GM19468 (cell line): ENCODE results near the gene PRG2.
"Not testable (repeated sequence)": the region's sequence is repeated elsewhere in the genome, so short reads cannot be mapped to it uniquely, and the experiment has no call there.

Source experiments
- ATAC-seq: cut with Tn5 transposase; IDR thresholded peaks from one replicate; pipeline ENCODE4 v1.9.1; 2021; ENCODE audit warnings: mild to moderate bottlenecking, moderate library complexity, moderate number of reproducible peaks; ENCODE audit not compliant: unreplicated experiment; ENCODE audit errors: extremely low read depth

PRG2 gene

DNA sequence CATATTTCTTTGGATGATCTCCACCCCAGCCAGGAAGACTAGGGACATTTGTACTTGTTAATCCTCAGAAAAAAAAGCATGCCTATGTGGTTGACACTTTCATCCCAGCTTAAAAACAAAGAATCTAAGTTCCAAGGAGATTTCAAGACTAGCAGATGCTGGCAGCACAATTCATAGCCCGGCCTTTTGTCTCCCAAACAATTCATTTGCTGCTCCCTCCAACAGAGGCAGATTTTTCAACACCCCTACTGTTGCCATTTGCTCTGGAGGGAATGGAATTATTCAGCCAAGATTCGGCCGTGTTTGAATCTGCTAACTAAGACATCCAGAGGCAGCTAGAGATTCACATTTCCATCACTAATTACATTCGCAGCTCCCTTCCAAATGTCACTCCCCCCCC, 37.0 kb downstream of the PRG2 start:
- no peak for ATAC-seq

DNA sequence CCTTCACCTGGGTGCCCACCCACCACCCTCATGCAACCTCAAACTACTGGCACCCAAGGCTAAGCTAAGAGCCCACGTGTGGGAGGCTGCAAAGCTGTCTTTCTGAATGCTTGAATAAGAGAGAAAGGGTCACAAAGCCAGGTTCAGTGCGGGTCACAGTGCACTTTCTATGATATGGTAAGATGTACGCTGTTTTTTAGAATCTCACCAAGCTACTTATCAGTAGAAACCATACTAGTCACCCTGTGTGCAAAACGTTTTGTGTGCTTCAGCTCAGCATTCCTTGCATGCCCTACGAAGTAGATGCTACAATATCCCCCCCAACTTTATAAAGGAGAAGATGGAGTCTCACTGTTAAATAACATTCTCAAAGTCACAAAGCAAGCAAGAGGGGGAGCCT, 37.4 kb downstream of the PRG2 start:
- ATAC-seq = no peak

DNA sequence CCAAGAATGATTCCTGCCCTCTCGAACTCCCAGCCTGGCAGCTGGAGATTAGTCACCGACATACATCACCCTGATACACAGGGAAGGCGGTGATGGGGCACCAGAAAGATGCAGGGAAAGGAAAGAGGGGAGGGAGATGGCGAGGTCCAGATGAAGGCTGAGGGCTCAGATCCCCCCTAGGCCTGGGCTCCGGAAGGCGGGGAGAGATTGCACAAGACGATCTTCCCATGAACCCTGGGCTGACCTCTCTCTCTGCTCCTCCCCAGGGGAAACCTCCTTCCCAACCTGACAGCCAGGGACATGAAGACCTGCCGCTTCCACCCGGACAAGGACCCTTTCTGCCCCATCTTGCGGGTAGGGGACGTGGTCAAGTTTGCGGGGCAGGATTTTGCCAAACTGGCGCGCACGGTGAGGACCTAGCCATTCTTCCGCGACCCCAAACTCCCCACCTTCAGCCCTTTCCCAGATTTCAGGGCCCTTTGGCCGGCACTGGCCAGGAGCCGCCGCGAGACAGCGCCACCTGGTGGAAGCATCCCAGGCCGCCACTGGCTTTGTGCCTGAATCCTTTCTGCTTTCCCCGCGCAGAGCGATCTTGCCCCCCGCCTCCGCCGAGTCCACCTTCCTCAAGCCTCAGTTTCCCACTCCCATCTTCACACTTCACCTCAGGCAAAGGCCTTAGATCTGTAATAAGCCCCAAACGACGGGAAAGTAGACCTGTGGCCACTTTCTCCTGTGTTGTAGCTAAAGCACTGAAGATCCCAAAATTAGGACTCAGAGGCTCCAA, 40.8 kb downstream of the PRG2 start:
- ATAC-seq = no peak

DNA sequence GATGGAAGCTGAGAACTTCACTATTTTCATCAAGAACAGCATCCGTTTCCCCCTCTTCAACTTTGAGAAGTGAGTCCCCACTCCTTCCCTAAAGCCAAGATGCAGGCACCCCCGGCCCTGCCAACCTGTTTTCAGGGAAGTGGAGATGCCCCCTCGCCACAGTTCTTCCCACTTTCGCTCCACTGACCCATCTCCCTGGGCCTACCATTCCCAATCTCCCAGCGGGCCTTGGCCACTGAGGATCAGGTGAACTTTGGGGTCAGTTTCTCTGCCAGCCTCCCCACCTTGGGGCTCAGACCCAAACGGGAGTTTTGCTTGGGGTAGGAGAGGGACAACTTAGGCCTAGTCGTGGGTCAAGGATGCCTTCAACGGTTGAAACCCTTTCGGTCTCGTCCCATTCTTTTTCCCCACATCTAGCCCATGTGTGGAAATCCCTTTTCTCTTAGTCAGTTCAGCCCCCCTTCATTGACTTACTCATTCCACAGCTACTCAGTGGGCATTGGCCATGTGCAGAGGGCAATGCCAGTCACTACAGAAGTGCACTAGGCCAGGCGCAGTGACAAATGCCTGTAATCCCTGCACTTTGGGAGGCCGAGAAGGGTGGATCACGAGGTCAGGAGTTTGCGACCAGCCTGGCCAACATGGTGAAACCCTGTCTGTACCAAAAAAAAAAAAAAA, 41.7 kb downstream of the PRG2 start:
- ATAC-seq = no peak

DNA sequence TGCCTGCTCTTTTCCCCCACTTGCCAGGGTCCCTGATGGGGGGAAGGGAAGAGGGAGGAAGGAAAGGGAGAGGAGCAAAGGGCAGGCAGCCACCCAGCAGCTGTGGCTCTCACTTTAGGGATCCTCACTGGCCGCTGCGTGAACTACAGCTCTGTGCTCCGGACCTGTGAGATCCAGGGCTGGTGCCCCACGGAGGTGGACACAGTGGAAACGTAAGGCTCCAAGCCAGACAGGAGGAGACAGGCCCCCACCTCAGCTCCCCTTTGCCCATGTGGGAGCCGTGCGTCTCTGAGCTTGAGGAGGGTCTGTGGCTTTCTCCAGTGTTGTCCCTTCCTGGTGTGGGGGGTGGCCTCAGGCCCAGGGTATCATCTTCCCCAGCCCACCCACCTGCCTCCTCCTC, 42.4 kb downstream of the PRG2 start:
- no peak for ATAC-seq

DNA sequence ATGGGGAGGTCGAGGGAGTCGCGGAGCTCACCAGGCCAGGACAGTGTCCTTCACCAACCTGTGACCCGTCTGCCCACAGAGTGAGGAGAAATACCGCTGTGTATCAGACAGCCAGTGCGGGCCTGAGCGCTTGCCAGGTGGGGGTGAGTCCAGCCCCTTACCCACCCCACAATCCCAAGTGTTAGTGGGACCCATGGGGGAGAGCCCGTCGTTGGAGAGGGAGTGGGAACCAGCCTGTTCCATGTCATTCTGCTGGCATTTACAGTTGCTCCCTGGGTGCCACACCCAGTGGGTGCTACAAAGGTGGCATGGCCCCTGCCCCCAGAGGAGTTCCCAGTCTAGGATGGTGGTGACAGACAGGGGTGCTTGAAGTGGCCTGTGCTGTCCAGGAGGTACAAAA, 43.1 kb downstream of the PRG2 start:
- no peak for ATAC-seq

DNA sequence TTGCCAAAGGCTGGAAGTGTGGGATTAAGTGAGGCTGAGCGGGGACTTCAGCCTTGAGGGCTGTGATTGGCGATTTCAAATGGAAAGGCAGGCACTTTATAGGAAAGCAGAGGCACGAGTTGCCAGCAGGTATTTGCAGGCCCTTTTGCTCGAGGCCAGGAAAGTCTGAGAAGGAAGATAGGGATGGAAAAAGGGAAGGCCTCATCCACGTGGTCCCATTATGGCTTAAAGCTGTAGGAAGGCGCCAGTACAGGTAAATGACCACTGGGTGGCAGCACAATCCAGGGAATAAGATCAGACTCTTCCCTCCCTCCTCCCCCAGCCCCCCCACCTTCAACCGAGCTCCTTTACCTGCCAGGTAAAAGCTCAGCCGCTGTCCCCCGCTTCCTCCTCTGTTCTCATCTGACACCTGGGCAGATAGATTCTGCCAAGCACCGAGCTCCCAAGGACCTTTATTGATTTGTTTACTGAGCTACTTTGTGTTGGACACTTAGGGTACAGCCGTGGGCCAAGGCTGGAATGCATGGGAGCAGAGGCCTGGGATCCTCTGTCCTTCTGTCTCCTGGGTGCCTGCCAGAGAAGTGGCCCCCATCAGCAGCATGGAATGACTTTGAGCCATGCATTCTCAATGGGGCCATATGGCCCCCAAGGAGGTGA, 44.8 kb downstream of the PRG2 start:
- no peak for ATAC-seq

DNA sequence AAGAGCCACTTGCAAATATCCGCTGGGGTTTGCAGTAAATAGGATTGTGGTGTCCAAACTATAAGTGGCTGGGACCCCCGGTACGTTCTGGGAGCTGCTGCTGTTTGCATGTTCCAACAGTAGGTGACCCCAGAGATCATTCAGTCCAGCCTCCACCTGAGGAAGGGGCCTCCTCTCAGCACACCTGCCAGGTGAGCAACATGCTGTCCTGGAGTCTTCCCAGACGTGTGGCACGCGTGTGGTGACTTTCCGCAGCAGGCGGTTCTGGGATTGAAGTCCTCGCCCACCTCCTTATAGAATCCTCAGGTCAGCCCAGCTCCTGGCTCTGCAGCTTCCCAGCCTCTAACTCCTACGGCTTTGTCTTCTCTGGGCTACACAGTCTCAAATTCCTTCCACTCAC, 45.6 kb downstream of the PRG2 start:
- ATAC-seq = no peak

DNA sequence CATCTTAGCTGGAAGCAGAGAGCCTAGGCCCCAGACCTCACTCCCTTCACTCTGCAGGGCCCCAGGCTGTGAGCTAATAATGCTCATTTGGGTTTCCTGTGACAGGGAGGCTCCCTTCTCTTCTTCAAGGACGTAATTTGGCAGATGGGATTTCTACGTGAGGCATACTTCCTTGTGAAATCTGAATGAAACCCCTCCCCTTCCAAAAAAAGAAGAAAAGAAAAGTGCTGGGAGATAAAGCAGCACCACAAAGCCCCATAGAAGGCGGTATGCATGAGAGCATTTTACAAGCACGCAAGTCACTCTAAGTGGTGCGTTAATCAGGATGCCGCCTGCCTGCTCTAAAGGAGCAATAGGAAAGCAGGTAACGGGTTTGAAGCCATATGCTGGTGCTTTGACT, 46.6 kb downstream of the PRG2 start:
- ATAC-seq = no peak

DNA sequence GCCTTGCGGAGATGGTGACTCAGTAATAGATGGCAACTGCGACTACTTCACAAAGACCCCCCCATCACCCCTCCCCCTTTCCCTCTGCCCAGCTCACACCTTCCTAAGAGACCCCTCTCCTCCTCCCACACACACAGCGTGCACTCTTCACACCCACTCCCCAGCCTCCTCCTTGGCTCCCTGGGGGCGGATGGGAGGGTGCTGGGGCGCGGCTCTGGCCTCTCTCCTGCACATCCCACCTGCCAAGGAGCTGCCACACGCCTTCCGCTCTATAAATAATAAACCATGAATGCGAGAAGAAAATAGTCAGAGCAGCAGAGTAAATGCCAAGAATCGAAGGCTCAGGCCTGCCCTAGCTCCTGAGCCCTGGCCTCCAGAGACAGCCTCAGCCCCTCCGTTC, 47.7 kb downstream of the PRG2 start:
- ATAC-seq = no peak

DNA sequence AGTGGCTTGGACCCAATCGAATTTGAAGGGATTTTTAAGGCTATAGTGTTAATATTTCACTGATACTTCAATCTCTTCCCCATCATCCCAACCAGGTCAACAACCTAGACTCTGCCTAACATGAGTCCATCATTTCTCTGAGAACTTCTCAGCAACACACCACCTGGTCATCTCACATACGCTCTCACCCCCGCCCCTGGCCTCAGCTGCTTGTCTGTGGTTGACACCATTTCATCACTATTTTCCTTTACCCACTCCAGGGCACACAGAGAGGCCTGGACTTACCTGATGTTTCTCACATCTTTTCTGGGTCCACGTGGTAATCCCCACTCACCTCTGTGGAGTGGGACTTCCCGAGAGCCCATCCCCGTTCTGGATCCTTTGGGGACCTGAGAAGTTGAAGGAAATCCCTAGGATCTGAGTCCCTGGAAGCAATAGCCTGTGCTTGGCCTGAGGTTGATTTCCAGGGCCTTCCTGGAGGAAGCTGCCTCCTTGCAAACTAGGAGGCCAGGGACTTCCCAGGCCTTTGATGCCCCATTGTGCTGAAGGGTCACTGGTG, 49.1 kb downstream of the PRG2 start:
- ATAC-seq = no peak

DNA sequence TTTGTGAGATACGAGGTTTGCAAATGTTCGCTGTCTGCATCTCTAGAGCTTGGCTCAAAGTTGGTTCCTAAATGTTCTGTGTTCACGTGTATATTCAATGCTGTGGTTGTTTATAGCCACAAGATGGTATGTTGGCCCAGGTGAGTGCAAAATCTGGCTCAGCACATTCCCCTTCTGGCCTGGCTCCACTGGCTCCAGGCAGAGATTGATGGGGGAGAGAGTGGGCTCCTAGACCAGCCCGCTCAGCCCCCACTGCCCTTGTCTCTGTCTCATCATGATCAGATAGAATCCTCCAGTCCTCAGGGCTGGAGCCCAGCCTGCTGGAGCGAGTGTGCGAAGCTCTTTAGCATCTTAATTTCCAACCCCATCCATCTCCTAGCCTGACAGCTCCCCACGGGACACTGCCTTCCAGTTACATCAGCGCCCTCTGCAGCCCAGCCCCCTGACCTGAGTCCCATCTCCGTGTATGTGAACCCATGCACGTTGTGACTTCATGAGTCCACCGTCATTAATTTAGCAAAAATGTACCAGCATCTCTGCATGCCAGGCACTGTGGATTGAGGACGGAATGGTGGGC, 50.3 kb downstream of the PRG2 start:
- no peak for ATAC-seq

DNA sequence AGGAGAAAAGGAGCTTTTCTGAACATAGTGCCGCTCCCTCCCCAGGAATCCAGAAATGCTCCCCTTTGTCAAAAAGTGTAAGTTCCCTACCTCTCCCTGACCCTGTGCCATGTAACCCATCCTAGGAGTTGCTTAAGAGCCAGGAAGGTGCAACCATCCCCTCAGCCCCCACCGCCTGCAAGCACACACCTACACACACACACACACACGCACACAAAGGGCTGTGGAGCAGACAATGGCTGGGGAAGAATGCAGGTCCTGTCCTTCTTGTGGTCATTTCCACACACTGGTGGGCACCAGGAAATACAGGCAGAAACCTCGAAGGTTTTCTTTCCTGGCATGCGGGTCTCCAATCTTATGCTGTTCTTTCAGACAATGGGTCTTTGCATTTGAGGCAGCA, 51.1 kb downstream of the PRG2 start:
- no peak for ATAC-seq

DNA sequence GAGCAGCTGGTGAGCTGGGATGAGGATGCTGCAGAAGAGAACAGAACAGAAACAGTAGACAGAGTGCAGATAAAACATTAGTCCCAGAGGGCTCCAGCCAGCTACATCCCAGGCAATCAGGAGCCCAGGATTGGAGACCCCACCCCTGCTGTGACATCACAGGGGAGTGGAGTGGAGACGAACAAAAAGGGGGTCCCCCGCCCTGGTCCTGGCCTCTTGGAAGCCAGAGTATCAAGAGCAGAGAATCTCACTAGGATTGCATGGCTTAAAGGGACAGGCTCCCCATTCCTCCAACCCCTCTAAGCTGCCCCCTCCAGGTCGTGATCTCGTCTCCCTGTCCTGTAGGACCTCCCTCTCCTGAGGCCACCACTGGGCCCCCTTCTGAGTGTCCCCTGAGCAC, 52.3 kb downstream of the PRG2 start, which contains the start of gene P2RX3:
P2RX3 (plus strand) TSS at position 211 of the 400 bp plus-strand sequence. CDS start 199 bp downstream, outside the sequence.
- no peak for ATAC-seq

DNA sequence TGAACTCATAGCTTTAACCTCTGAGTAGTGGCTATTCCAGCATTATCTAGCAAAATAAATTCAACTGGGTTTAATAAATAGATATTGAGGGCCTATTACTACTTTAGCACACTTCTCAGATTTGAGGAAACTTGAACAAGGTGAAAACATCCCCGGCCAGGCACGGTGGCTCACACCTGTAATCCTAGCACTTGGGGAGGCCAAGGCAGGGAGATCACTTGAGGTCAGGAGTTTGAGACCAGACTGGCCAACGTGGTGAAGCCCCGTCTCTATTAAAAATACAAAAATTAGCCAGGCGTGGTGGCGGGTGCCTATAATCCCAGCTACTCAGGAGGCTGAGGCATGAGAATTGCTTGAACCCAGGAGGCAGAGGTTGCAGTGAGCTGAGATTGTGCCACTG, 53.6 kb downstream of the PRG2 start:
- not testable (repeated sequence) for ATAC-seq
